Stimulated activated naive CD4-positive, alpha-beta T cell (primary cell): ENCODE data around the gene SKOR1.

Experiments used
- DNase-seq, 6 experiments: peaks; one replicate each; lab custom pipeline; 2025; lab: John Stamatoyannopoulos, UW

Gene SKOR1

DNA sequence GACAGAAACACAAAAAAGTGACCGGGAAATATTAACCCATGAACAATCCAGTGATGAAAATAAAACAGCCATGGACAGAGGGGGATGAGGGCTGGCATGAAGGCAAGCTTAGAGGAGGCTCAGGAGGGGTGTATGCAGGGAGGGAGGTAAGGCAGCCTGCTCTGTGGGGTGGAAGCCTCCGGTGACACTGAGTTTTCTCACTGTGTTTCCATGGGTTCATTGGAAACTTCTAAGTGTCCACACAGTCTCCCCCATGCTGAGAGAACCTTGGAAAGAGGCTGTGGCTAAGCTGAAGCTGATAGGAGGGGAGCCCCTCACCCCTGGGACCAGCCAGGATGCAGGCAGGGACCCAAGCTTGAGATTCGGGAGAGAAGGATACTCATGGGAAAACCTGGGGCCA, 6.8 kb upstream of the SKOR1 start:
- no peak for DNase-seq

DNA sequence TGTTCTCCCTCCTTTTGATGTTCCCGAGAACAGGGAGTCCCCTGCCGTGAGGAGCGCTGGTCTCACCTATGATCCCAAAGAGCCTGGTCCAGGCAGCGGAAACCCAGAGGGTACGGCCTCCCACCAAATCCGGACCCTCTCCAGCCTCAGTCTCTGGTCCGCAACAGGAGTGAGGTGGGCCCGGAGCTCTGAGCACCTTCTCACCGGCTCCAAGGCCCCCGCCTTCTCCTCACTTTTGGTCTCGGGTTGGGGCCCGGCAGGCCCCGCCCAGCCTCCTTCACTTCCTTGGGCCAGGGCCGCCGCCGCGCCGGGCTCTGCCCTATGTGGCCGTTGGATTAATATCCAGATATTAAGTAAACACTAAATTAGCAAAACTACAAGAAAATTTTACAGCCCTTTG, 5.7 kb upstream of the SKOR1 start:
- no peak for DNase-seq

DNA sequence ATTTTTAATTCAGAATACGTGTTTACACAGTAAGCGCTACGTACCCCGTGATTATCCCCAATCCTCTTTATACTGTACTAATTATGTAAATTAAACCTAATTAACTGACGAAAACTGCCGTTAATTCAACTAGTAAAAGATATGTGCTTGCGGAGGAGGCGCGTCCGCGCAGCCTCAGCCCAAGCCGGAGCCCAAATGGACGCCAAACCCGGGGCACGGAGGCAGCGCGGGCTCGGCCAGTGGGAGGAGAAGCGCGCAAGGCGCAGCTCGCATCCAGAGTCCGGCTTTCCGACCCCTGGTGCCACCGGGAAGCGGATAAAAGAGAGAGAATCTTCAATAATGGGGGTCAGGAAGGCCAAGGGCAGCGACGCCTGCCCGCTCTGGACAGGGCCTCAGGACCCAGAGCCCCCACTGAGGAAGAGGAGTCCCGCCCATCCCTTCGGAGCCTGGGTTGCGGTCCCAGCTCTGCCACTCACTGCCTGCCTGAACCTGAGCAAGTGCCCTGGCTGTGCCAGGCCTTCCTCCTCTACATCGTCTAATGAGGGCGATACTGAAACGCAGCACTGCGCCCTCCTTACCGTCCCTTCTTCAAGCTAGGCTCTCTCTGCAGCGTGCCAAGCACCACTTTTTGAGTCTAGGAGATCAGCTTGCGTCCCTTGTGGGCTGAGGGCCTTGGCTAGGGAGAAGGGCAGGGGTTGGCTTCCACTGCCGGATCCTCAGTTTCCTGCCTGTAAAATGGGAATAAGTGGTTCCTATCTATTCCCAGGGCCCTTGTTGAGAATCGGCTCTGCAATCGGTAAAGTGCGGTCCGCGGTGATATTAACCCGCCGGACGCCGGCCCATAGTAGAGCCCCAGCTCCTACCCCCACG, 5.0 kb upstream of the SKOR1 start:
- no peak for DNase-seq

DNA sequence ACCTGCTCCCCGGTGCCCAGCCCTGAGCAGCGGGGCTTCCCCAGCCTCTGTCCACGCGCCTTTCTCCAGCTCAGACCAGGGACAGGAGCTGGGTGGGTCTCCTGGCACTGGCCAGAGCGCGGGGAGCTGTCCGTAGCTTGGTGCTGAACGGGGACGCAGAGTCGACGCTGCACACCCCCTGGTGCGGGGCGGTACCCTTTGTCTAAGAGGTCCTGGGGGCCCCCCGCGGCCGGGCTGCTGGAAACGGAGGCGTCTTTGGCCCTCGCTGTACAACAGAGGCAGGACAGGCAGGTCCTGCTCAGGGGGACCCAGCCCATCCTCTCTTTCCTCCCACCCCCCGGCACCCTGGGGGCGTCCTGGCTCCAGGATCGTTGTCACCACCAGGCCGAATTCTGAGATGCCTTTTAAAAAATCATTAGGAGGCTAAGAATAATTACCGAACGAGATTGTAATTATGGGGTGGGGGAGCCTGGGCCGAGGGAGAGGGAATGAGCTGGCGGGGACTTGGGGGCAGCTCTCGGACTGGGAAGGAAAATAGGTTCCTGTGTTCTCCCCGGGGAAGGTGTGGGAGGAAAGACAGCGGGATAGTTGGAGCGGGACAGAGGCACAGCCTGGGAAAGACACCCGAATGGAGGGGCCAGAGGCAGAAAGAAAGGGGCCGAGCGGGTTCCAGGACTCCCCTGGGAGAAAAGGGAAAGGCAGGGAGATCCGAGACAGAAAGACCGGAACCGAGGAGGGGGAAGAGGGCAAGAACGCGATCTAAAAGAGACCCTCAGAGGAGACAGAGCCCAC, 4.1 kb upstream of the SKOR1 start:
- peak in 3 of 6 experiments; percentile 11 to 14 (median 13) for DNase-seq

DNA sequence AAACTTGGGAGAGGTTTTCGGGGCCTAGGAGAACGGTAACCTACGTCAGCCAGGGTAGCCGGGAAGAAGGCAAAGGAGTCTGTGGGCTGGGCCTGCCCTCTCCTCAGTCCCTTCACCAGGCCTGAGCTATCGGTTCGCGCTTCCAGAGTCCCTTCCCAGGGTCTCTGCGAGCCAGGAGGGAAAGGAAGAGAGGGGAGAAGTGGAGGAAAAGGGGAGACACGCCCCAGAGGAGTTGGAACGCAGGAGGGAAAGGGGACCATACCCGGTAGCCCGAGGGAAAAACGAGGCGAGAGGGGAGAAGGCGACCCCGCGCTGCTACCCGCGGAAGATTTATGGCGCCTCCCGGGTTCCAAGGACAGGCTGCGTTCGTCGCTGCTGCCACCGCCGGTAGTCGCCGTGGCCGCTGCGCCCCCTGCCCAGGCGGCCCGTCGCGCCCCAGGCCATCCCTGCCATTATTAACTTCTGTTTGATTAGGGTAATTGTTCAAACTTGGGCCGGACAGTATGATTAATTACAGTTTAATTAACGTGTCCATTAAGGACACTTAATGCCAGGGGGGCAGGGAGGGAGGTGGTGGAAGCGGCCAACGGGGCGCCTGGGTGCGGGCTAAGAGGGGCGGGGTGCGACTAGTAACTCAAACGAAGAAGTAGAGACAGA, 3.4 kb upstream of the SKOR1 start:
- DNase-seq, result no peak

DNA sequence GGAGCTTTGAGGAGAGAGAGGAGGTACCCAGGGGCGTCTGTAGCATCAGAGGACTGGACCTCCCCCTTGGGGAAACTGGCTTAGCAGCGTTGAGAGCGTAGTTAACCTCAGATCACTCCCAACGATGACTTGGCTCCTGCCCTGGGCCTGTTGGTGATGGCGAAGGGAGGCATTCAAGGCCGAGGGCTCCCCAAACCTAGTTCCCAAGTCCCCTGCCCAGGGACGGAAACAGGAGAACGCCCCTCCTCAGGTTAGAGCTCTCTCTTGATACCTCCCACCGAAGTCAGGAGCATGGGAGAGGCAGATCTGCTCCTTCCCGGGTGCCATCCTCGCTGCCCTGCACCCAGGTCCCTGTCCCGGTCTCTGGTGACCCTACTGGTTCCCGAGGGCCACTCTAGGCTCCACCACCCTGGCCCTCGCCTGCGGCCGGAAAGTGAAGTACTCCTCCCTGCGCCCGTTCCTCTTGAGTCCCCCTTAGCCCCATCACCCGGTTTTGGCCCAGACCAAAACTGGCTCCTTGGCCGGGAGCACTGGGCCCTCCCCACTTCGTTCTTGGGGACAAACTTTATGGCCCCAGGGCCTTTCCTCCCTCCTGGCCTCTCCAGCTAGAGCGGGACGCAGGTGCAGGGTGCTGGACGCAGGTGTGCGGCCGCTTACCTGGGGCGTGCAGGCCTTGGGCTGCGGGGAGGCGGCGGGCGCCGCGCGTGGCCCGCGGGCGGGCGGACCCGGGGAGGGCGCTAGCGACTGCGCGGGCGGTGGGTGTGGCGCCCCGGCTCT, 2.6 kb upstream of the SKOR1 start:
- DNase-seq, result no peak

DNA sequence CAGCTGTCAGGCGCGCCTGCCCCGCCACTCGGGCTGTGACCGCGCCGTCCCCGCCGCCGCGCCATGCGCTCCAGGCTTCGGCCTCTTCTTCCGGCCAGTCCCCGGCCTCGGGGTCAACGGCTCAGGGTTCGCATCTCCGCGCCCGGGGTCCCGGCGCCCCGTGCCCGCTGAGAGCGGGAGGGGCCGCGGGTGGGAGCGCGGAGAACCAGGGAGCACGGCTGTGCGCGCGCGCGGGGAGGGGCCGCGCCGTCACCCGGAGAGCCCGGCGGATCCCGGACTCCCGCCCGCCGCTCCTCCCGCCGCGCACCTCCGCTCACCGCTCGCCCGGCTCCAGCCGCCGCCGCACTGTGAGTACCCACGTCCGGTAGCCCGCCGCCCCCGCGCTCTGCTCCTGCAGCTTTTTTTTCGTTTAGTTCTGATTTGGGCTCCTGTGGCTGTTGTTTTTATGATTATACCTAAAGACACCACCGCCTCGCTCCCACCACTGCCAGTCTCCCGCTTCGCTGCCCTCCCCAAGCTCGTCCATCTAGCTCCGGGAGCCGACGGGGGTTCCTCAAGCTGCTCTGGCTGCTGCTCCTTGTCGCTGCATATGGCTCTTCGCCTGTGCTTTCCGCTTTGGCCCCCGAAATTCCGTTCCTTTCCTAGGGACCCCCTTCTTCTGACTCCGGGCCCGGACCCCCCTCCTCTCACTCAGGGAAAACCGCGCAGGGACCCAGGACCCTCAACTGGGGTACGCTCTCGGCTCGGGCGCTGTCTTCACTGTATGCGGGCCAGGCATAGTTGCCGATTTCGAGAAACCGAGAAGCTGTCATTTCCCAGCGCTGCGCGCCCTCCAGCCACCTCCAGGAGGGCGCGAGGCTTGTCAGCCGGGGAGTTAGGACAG, 1.8 kb upstream of the SKOR1 start:
- no peak for DNase-seq

DNA sequence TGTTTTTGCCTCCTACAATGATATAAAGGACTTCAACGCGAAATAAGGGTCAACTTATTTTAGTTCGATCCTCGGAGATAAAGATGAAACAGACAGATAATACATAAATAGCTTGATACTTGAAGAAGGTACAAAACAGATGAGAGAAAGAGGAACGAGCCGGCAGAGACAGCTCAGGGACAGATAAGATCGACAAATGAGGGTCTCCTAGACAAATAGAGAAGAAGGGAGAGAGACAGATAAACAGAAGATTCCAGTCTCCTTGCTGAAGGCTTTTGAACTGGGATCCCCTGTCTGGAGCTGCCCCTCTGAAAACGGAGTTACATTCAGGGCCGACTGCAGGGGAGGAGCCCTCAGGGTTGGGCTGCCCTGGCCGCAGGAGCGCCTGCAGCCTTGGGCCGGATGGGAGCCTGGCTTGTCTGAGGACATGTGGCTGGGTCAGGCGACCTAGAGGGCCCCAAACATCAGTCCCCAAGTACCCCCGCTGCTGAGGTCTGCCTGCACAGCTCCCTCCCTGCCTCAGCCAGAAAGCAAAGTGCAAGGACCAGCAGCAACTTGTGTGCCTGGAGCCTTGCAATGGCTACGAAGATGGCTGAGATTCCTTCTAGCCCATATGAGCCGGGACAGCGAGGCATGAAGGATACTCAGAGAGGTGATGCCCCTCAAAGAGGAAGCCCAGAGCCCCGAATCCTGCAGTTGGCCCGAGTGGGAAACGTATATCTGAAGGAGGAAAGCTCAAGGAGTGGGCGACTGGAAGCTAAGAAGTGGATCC, 926 bp upstream of the SKOR1 start:
- DNase-seq, result no peak

DNA sequence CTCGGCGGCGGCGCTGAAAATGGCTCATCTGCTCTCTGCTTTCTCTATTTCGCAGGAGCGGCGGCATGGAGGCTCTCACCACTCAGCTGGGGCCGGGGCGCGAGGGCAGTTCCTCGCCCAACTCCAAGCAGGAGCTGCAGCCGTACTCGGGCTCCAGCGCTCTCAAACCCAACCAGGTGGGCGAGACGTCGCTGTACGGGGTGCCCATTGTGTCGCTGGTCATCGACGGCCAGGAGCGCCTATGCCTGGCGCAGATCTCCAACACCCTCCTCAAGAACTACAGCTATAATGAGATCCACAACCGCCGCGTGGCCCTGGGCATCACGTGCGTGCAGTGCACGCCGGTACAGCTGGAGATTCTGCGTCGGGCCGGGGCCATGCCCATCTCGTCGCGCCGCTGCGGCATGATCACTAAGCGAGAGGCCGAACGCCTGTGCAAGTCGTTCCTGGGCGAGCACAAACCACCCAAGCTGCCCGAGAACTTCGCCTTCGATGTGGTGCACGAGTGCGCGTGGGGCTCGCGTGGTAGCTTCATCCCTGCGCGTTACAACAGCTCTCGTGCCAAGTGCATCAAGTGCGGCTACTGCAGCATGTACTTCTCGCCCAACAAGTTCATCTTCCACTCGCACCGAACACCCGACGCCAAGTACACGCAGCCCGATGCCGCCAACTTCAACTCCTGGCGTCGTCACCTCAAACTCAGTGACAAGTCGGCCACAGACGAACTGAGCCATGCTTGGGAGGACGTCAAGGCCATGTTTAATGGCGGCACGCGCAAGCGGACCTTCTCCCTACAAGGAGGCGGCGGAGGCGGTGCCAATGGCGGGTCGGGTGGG, 790 bp downstream of the SKOR1 start:
- no peak for DNase-seq

DNA sequence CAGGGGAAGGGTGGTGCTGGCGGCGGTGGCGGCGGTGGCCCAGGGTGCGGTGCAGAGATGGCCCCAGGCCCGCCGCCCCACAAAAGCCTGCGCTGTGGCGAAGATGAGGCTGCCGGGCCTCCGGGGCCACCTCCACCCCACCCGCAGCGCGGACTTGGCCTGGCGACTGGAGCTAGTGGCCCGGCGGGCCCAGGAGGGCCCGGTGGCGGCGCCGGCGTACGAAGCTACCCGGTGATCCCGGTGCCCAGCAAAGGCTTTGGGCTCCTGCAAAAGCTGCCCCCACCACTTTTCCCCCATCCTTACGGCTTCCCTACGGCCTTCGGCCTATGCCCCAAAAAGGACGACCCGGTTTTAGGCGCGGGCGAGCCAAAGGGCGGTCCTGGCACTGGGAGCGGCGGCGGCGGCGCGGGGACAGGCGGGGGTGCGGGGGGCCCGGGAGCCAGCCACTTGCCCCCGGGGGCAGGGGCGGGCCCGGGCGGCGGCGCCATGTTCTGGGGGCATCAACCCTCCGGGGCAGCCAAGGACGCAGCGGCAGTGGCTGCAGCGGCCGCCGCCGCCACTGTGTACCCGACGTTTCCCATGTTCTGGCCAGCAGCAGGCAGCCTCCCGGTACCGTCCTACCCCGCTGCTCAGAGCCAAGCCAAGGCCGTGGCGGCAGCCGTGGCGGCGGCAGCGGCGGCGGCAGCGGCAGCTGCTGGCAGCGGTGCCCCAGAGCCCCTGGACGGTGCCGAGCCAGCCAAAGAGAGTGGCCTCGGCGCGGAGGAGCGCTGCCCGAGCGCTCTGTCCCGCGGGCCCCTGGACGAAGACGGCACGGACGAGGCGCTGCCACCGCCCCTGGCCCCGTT, 1.6 kb downstream of the SKOR1 start:
- no peak for DNase-seq

DNA sequence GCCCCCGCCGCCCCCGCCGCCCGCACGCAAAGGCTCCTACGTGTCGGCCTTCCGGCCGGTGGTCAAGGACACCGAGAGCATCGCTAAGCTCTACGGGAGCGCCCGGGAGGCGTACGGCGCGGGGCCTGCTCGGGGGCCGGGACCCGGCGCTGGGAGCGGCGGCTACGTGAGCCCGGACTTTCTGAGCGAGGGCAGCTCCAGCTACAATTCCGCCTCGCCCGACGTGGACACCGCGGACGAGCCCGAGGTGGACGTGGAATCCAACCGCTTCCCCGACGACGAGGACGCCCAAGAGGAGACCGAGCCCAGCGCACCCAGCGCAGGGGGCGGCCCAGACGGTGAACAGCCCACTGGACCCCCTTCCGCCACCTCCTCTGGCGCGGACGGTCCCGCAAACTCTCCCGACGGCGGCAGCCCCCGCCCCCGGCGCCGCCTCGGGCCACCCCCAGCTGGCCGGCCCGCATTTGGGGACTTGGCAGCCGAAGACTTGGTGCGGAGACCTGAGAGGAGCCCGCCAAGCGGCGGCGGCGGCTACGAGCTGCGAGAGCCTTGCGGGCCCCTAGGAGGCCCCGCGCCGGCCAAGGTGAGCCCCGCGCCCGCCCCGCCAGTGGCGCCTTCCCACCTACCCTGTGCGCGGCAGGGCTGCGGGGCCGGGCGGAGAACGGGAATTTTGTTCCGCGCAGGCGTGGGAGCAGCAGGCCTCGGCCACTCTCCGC, 2.4 kb downstream of the SKOR1 start:
- DNase-seq, result no peak

DNA sequence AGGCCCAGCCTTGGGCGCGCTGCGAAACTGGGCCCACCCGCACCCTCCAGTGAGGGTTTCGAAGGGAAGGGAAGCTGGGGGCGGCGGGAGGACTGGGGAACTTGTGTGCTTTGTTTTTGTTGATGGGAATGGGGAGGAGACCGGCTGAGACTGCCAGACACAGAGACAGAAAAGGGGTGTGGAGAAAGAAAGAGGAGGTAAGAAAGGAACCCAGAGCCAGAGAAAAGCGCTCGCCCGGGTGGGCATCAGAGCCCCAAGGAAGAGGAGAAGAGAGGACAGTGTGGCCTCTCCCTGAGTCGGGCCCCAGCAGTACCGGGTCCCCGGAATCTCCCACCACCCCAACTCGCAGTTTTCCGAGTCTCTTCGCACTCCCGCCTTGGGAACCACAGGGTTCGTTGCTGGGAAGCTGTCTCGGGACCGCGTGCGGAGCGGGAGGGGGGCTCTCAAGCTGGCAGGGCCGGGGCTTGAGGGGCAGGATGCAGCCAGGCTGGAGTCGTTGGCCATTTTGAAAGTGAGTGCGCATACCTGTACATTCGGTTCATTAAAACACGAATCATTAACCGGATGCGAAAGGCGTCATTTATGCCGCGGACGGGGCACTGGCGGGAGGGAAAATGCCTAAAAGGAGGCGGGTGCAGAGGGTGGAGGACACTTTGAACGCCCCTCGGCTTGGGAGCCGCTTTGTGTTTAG, 3.1 kb downstream of the SKOR1 start:
- no peak for DNase-seq

DNA sequence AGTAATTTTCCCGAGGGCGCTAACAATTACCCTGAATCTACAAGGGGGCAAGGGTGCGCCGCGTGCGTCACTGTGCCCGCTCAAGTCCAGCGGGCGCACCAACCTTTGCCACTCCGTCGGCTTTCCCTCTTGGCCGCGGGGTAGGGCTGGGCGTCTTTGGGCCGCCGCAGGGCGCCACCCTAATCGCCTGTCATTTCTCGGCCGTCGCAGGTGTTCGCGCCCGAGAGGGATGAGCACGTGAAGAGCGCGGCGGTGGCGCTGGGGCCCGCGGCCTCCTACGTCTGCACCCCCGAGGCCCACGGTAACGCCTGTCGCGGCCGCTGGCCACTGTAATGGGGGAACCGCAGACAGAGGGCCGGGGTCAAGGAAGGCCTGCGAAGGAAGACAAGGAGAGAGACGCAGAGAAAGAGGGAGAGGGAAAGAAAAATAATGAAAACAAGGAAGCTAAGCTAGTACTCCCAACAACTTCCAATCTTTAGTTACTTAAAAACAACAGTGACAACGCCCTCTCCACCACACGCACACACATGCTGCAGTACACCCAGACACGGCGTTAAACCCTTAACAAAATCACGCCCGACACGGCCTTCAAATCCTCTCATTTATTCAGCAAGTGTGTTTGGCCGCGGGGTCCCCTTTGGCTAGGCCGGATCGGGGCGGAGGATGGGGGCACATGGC, 3.8 kb downstream of the SKOR1 start:
- no peak for DNase-seq

DNA sequence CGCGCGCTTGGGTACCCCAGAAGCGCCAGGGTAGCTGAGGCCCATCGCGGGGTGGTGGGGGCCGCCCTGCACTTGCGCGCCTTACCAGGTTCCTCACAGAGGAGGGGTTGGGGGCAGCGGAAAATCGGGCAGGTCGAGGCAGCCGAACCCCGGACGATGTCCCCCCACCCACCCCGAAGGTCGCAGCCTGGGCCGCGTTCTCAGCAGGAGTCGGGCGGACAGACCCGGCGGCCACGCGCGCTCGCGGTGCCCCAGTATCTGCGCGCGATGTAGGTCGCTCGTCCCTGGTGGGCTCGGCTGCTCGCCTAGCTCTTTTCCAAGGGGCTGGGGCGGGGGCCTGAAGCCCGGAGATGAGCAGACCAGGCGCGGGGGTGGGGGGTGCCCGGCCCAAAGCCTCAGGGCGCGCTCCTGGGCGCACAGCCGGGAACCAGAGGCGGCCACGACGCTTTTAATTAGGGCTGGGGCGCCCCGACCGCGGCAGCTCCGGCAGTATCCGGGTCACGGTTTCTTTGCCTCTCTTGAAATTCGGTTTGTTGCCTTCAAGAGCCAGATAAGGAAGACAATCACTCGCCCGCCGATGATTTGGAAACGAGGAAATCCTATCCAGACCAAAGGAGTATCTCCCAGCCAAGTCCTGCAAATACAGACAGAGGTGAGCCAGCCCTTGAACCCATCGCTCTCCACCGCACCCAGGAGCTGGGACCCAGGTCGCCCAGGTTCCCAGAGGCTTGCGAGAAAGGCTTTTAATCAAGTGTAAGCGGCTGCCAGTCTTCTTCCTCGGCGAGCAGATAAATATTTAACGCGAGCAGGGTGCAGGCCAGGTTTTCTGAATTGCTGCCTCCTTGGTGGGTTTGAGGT, 4.6 kb downstream of the SKOR1 start:
- no peak for DNase-seq

DNA sequence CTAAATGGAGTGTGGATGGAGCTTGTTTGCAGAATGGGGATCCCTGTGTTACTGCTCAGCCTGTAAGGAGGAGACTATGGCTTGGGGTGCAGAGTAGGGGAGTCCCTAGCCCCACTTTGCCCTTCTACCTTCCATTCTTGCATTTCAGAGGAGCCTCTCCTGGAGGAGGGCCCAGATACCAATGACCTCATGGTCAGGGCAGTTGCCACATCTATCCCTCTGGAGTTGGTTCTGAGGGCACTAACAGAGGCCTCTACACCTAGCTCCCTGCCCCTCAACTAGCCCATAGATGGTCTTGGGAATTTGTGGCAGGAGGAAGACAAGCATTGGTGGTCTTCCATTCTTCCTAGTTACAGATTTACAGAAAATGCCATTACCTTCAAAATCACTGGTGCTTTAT, 6.1 kb downstream of the SKOR1 start:
- DNase-seq, result no peak
